NCI-H82 (cell line): ENCODE results near the gene PCDHGA5.
"Not testable (repeated sequence)": the region's sequence is repeated elsewhere in the genome, so short reads cannot be mapped to it uniquely, and the experiment has no call there.

Experiments
- DNase-seq: peaks from one replicate; lab custom pipeline; 2025; lab: John Stamatoyannopoulos, UW

PCDHGA5 gene

GRCh38 chr5:141351591-141351990 is 12.4 kb upstream of the PCDHGA5 start:
- no peak for DNase-seq

- DNase-seq = no peak
Measured at GRCh38 chr5:141354900-141355469, 9.0 kb upstream of the PCDHGA5 start, which contains the start of gene PCDHGA4. PCDHGA4 (plus strand) TSS chr5:141355021; CDS start chr5:141355108, 87 bp downstream.

- no peak for DNase-seq
Measured at GRCh38 chr5:141355641-141356040, 8.3 kb upstream of the PCDHGA5 start.

- no peak for DNase-seq
Measured at GRCh38 chr5:141356133-141356532, 7.8 kb upstream of the PCDHGA5 start.

- DNase-seq = no peak
Measured at GRCh38 chr5:141356950-141357349, 7.0 kb upstream of the PCDHGA5 start.

- peak; percentile 4 for DNase-seq
Measured at GRCh38 chr5:141359790-141360426, 4.1 kb upstream of the PCDHGA5 start, which contains the start of gene PCDHGB2. PCDHGB2 (plus strand) TSS chr5:141359994; CDS start chr5:141360136, 142 bp downstream.

GRCh38 chr5:141360685-141361084 is 3.3 kb upstream of the PCDHGA5 start:
- no peak for DNase-seq

GRCh38 chr5:141362719-141363118 is 1.2 kb upstream of the PCDHGA5 start:
- no peak for DNase-seq

GRCh38 chr5:141366016-141366896 is 2.3 kb downstream of the PCDHGA5 start:
- no peak for DNase-seq

GRCh38 chr5:141369994-141370848 is 6.3 kb downstream of the PCDHGA5 start, which contains the start of gene PCDHGB3:
PCDHGB3 (plus strand) TSS chr5:141370242; CDS start chr5:141370395, 153 bp downstream.
- peak; percentile 0 for DNase-seq

- no peak for DNase-seq
Measured at GRCh38 chr5:141371572-141372475, 7.9 kb downstream of the PCDHGA5 start.

- no peak for DNase-seq
Measured at GRCh38 chr5:141373673-141374317, 9.8 kb downstream of the PCDHGA5 start, which contains the start of gene PCDHGA6. PCDHGA6 (plus strand) TSS chr5:141373891; CDS start chr5:141374084, 193 bp downstream.

- no peak for DNase-seq
Measured at GRCh38 chr5:141374627-141375026, 10.7 kb downstream of the PCDHGA5 start.

GRCh38 chr5:141375444-141376155 is 11.6 kb downstream of the PCDHGA5 start:
- DNase-seq = not testable (repeated sequence)

- DNase-seq = peak; percentile 53
Measured at GRCh38 chr5:141382469-141383294, 18.7 kb downstream of the PCDHGA5 start, which contains the start of gene PCDHGA7. PCDHGA7 (plus strand) TSS chr5:141382742; CDS start chr5:141382900, 158 bp downstream.

GRCh38 chr5:141383345-141383744 is 19.4 kb downstream of the PCDHGA5 start:
- no peak for DNase-seq

GRCh38 chr5:141384471-141385267 is 20.7 kb downstream of the PCDHGA5 start:
- no peak for DNase-seq
